GM12872 (cell line): ENCODE results near the gene LRMDA.

ENCODE experiments used
- CTCF ChIP-seq: IDR thresholded peaks from 3 replicates; pipeline ENCODE4 v1.5.1; 2011; ENCODE audit warnings: low read depth, mild to moderate bottlenecking, low read length, moderate library complexity; ENCODE audit not compliant: insufficient read depth

LRMDA gene

GRCh38 chr10:75617485-75618155 lies 186.2 kb downstream of the LRMDA start:
- TF ChIP-seq CTCF: no peak

- no peak for TF ChIP-seq CTCF
Observed at GRCh38 chr10:75619635-75620034, 188.2 kb downstream of the LRMDA start.

GRCh38 chr10:75620356-75620755 lies 188.9 kb downstream of the LRMDA start:
- TF ChIP-seq CTCF: no peak

GRCh38 chr10:75622503-75622902 lies 191.1 kb downstream of the LRMDA start:
- TF ChIP-seq CTCF: no peak

GRCh38 chr10:75623310-75624093 lies 192.1 kb downstream of the LRMDA start:
- no peak for TF ChIP-seq CTCF

- TF ChIP-seq CTCF: no peak
Observed at GRCh38 chr10:75624638-75625037, 193.2 kb downstream of the LRMDA start.

GRCh38 chr10:75630746-75631145 lies 199.3 kb downstream of the LRMDA start:
- TF ChIP-seq CTCF: no peak
